Activated T-cell treated with anti-CD3 and anti-CD28 coated beads for 4 hours (primary cell): Measurements from ENCODE around the gene GRM8.
A peak's percentile ranks its signal among the peaks of the same experiment; 100 is the strongest.

Experiments used
- DNase-seq: peaks from one replicate; pipeline ENCODE4 v3.0.0-alpha.2; 2020

Gene GRM8

GRCh38 chr7:127146746-127147536 lies 105.8 kb downstream of the GRM8 start:
- DNase-seq, result no peak

- no peak for DNase-seq
Measured at GRCh38 chr7:127137146-127137545, 115.6 kb downstream of the GRM8 start.

GRCh38 chr7:127135871-127136485 lies 116.8 kb downstream of the GRM8 start:
- no peak for DNase-seq

- no peak for DNase-seq
Measured at GRCh38 chr7:127123220-127123619, 129.5 kb downstream of the GRM8 start.

- DNase-seq, result no peak
Measured at GRCh38 chr7:127119517-127119916, 133.2 kb downstream of the GRM8 start.

- DNase-seq, result no peak
Measured at GRCh38 chr7:127114742-127115265, 137.9 kb downstream of the GRM8 start.

- peak; percentile 5 for DNase-seq
Measured at GRCh38 chr7:127107601-127108007, 145.1 kb downstream of the GRM8 start.

- DNase-seq, result no peak
Measured at GRCh38 chr7:127093340-127093739, 159.4 kb downstream of the GRM8 start.

GRCh38 chr7:127091620-127092019 lies 161.1 kb downstream of the GRM8 start:
- DNase-seq, result no peak

- no peak for DNase-seq
Measured at GRCh38 chr7:127089146-127089545, 163.6 kb downstream of the GRM8 start.

- DNase-seq, result no peak
Measured at GRCh38 chr7:127081539-127081938, 171.2 kb downstream of the GRM8 start.

- DNase-seq, result no peak
Measured at GRCh38 chr7:127080576-127080975, 172.2 kb downstream of the GRM8 start.

- DNase-seq, result no peak
Measured at GRCh38 chr7:127066974-127067373, 185.8 kb downstream of the GRM8 start.

- no peak for DNase-seq
Measured at GRCh38 chr7:127059475-127059874, 193.3 kb downstream of the GRM8 start.

GRCh38 chr7:127057918-127058317 lies 194.8 kb downstream of the GRM8 start:
- no peak for DNase-seq

GRCh38 chr7:127056202-127056601 lies 196.5 kb downstream of the GRM8 start:
- DNase-seq, result no peak

- no peak for DNase-seq
Measured at GRCh38 chr7:127047521-127047920, 205.2 kb downstream of the GRM8 start.

GRCh38 chr7:127041689-127042452 lies 210.9 kb downstream of the GRM8 start:
- no peak for DNase-seq

GRCh38 chr7:127040042-127040441 lies 212.7 kb downstream of the GRM8 start:
- no peak for DNase-seq

GRCh38 chr7:127039541-127039940 lies 213.2 kb downstream of the GRM8 start:
- DNase-seq, result no peak

- no peak for DNase-seq
Measured at GRCh38 chr7:127035203-127035849, 217.4 kb downstream of the GRM8 start.

GRCh38 chr7:127034186-127034806 lies 218.4 kb downstream of the GRM8 start:
- no peak for DNase-seq

GRCh38 chr7:127029823-127030222 lies 222.9 kb downstream of the GRM8 start:
- no peak for DNase-seq
